ENCODE measurements around the gene P2RX2.

Gene P2RX2

GRCh38 chr12:132638541-132639408, 20.2 kb downstream of the P2RX2 start:
- peak; percentile 39 for DNase-seq (ENCODE audit: low spot score)

- DNase-seq (ENCODE audit: low spot score): no peak
Measured at GRCh38 chr12:132639956-132640520, 21.5 kb downstream of the P2RX2 start.

- no peak for DNase-seq (ENCODE audit: low spot score)
Measured at GRCh38 chr12:132640936-132641335, 22.4 kb downstream of the P2RX2 start.

GRCh38 chr12:132641811-132642650, 23.5 kb downstream of the P2RX2 start:
- DNase-seq (ENCODE audit: low spot score): no peak

- DNase-seq (ENCODE audit: low spot score): no peak
Measured at GRCh38 chr12:132642846-132643835, 24.6 kb downstream of the P2RX2 start.

- no peak for DNase-seq (ENCODE audit: low spot score)
Measured at GRCh38 chr12:132646850-132647249, 28.3 kb downstream of the P2RX2 start.

GRCh38 chr12:132647858-132648257, 29.3 kb downstream of the P2RX2 start:
- DNase-seq (ENCODE audit: low spot score): no peak

GRCh38 chr12:132648616-132649225, 30.1 kb downstream of the P2RX2 start:
- DNase-seq (ENCODE audit: low spot score): no peak

- DNase-seq (ENCODE audit: low spot score): no peak
Measured at GRCh38 chr12:132649226-132649945, 30.8 kb downstream of the P2RX2 start.

GRCh38 chr12:132651444-132652100, 33.0 kb downstream of the P2RX2 start:
- no peak for DNase-seq (ENCODE audit: low spot score)

GRCh38 chr12:132653567-132654290, 35.2 kb downstream of the P2RX2 start:
- no peak for DNase-seq (ENCODE audit: low spot score)

- DNase-seq (ENCODE audit: low spot score): no peak
Measured at GRCh38 chr12:132657004-132657727, 38.6 kb downstream of the P2RX2 start.

- DNase-seq (ENCODE audit: low spot score): no peak
Measured at GRCh38 chr12:132658149-132658894, 39.7 kb downstream of the P2RX2 start.

- DNase-seq (ENCODE audit: low spot score): peak; percentile 80
Measured at GRCh38 chr12:132659146-132659545, 40.6 kb downstream of the P2RX2 start.

GRCh38 chr12:132660052-132660451, 41.5 kb downstream of the P2RX2 start:
- no peak for DNase-seq (ENCODE audit: low spot score)

- DNase-seq (ENCODE audit: low spot score): no peak
Measured at GRCh38 chr12:132660996-132661395, 42.4 kb downstream of the P2RX2 start.

- no peak for DNase-seq (ENCODE audit: low spot score)
Measured at GRCh38 chr12:132661972-132662371, 43.4 kb downstream of the P2RX2 start.
